Kidney (tissue), 14 donors: ENCODE data around the gene CFAP43. TPM values are rescaled to one million over a fixed set of nuclear protein-coding genes. Genes with fewer than 3 reads are reported as not detected.

Experiments used
- DNase-seq, 5 donors: peaks; one replicate each; pipeline ENCODE4 v3.0.0-alpha.2; 2013 to 2020
- FAIRE-seq: peaks from 2 replicates; lab custom pipeline; 2012; peaks lifted over from hg19 to GRCh38; lab: Jason Lieb, UNC
- H3K27ac ChIP-seq, 2 donors: one replicate each; pipeline ENCODE4 v1.7.0; 2013; ENCODE audit warnings: low read depth in 2 of 2, low read length in 2 of 2, inconsistent platforms in 1 of 2
- H3K27me3 ChIP-seq: one replicate; pipeline ENCODE4 v1.7.1; 2013; ENCODE audit warnings: low read length, inconsistent platforms; ENCODE audit not compliant: control insufficient read depth, insufficient read depth
- H3K36me3 ChIP-seq, 3 donors: one replicate each; pipeline versions ENCODE4 v1.7.0 to v1.7.1; 2013; ENCODE audit warnings: low read length in 3 of 3, control low read depth in 1 of 3, inconsistent platforms in 1 of 3; ENCODE audit not compliant: insufficient read depth in 3 of 3, control insufficient read depth in 2 of 3
- H3K4me1 ChIP-seq, 3 donors: one replicate each; pipeline versions ENCODE4 v1.7.0 to v1.7.1; 2013; ENCODE audit warnings: low read length in 3 of 3, inconsistent platforms in 1 of 3, low read depth in 1 of 3; ENCODE audit not compliant: control insufficient read depth in 2 of 3, insufficient read depth in 2 of 3
- H3K4me3 ChIP-seq, 3 donors: one replicate each; pipeline versions ENCODE4 v1.7.0 to v1.8.1; 2013; ENCODE audit warnings: low read length in 3 of 3, control low read depth in 1 of 3, inconsistent platforms in 1 of 3
- H3K9ac ChIP-seq, 3 donors: one replicate each; pipeline versions ENCODE4 v1.7.0 to v1.7.1; 2013; ENCODE audit warnings: low read length in 3 of 3, control low read depth in 1 of 3, inconsistent platforms in 1 of 3
- H3K9me3 ChIP-seq, 3 donors: one replicate each; pipeline versions ENCODE4 v1.7.0 to v1.7.1; 2013; ENCODE audit warnings: low read length in 3 of 3, control low read depth in 1 of 3, inconsistent platforms in 1 of 3; ENCODE audit not compliant: control insufficient read depth in 2 of 3, insufficient read depth in 1 of 3
- intact Hi-C: fragments of 100-400 bp; cut with DNase I; formaldehyde crosslinking; loops from one replicate; pipeline ENCODE4 v1.11.1; 2022
- polyA plus RNA-seq: library from polyadenylated mRNA; stranded (reverse); fragments of 350-450 nt; fragmentation: Illumina TruSeq; extraction: RNeasy Lipid Tissue Mini Kit (QIAGEN cat#74804); gene quantifications from one replicate; pipeline ENCODE4 v1.2.3, GENCODE V29; 2014; ENCODE audit warnings: low read depth, low replicate concordance; ENCODE audit not compliant: insufficient read depth
- total RNA-seq: library from RNA; stranded (reverse); fragmentation: NEBNext Ultra II Directional; extraction: Animal tissue kit (Norgen Biotek cat#: 25700); gene quantifications from one replicate; pipeline ENCODE4 v1.2.1, GENCODE V29; 2021
- TF ChIP-seq, protein P1 (sequence below): IDR thresholded peaks from 3 replicates; pipeline ENCODE4 v1.5.1; 2012; ENCODE audit warnings: mild to moderate bottlenecking, moderate library complexity, borderline replicate concordance; ENCODE audit not compliant: insufficient read depth; ENCODE audit errors: extremely low read depth
- donor health status: control.
- donor health status: control.
- donor health status: control.
- donor health status: control.
- donor health status: control.
- donor health status: DM: yes; HTN: yes; CAD: no.
- donor health status: Normal renal cell carcinoma (clear cell type).

The CFAP43 gene
- total and polyA plus RNA-seq, 2 donors from 2014 or later, result 3.1 to 7.2 TPM

DNA sequence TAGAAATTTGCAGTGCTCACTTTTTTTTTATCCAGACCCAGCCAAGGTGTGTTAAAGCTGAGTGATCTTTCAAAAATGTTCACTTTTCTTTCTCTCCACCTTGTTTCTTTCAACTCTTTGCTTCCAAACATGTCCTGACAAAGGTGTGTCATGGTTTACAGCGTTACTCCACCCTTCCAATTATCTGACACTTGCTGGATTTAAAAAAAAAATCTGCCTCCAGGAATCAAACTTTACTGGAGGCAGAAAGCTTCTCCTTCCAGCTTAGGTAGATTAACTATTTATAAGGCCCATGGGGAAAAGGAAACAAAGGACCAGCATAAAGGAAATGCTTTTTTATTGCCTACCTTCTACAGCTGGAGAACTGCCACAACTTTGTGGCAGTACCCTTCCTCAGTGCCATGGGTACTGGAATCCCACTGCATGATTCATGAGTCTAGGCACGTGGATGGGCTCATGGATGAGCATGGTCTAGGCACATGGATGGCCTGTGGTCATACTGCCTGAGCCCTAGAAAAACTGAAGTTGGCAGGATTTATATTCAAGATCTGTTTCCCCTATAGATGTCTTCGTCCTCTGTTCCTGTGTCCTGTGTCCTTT lies 146.3 kb downstream of the CFAP43 start, which contains the start of gene COL17A1:
Gene COL17A1 (minus strand): TSS at position 80 of the 600 bp plus-strand sequence. CDS start 5,207 bp downstream, outside the sequence.
- FAIRE-seq, result no peak
- Histone ChIP-seq H3K27me3 (no peaks in the 10 kb centered on the region), H3K4me3 (no peak within 1 kb of the TSS), H3K9ac (no peak within 1 kb of the TSS), H3K4me1 (peaks cover 0 to 7% (median 0%) of the 10 kb centered on the region in 3 donors), H3K9me3 (no peaks in the 10 kb centered on the region), H3K36me3 (no peaks in the 10 kb centered on the region), H3K27ac (no peak within 1 kb of the TSS)
- intact Hi-C loops, result no loop called here
- DNase-seq, result no peak
- TF ChIP-seq, protein P1, sequence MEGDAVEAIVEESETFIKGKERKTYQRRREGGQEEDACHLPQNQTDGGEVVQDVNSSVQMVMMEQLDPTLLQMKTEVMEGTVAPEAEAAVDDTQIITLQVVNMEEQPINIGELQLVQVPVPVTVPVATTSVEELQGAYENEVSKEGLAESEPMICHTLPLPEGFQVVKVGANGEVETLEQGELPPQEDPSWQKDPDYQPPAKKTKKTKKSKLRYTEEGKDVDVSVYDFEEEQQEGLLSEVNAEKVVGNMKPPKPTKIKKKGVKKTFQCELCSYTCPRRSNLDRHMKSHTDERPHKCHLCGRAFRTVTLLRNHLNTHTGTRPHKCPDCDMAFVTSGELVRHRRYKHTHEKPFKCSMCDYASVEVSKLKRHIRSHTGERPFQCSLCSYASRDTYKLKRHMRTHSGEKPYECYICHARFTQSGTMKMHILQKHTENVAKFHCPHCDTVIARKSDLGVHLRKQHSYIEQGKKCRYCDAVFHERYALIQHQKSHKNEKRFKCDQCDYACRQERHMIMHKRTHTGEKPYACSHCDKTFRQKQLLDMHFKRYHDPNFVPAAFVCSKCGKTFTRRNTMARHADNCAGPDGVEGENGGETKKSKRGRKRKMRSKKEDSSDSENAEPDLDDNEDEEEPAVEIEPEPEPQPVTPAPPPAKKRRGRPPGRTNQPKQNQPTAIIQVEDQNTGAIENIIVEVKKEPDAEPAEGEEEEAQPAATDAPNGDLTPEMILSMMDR, result no peak

DNA sequence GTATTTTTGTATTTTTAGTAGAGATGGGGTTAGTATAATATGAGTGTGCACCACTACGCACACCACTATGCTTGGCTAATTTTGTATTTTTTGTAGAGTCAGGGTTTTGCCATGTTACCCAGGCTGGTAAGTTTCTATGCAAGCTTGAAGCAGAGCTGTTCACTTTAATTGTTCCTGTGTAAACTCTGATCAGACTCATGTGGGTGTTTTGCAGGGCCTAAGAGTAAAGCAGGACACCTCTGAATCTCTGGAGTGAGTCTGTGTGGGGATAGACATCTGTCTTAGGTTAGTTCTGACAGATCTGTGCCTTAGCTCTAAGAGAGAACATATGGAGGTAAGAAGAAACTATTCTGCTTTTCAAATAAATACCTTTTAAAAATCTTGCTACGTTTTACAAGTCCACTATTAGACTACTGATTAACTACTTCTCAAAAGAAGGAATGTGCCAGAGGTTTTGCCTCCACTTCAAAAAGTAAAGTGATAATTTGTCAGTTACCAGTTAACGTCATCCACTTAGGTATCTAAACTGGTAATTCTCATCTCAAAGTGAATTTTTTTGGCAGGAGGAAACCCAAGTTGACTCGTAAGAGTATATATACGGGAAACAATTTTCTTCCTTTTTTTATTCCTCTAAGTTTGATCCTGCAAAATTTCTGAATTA lies 147.6 kb downstream of the CFAP43 start:
- Histone ChIP-seq H3K27ac (no peak overlapping the region), H3K4me3 (no peak overlapping the region), H3K27me3 (no peaks in the 10 kb centered on the region), H3K9ac (no peak overlapping the region), H3K4me1 (peaks cover 0 to 7% (median 0%) of the 10 kb centered on the region in 3 donors), H3K9me3 (no peaks in the 10 kb centered on the region), H3K36me3 (no peaks in the 10 kb centered on the region)
- no peak for DNase-seq
- FAIRE-seq, result peak; percentile 30
- intact Hi-C loops, result no loop called here
- TF ChIP-seq, protein P1, result no peak

DNA sequence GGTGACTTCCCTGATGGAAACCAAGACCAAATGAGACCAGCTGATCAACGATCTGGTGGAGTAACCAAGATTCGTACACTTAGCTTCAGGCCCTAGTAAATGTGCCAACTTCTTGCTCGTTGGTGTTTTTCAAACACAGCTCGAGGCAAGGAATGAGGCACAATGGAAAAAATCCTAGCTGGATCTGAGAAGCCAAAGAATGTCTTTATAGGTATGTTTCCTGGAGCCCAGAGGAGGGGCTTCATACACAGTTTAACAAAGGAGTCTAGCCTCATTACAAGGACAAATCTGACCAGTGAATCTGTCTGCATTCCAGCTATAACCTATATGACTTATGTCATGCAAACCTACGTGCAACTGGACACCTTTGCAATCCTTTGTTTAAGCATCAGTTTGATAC lies 150.2 kb downstream of the CFAP43 start:
- no peaks in the 10 kb centered on the region for H3K36me3 ChIP-seq
- TF ChIP-seq, protein P1, result no peak
- no peaks in the 10 kb centered on the region for H3K9me3 ChIP-seq
- no peak for FAIRE-seq
- DNase-seq, result no peak
- H3K9ac ChIP-seq, result no peak overlapping the region
- H3K27ac ChIP-seq, result no peak overlapping the region
- H3K4me3 ChIP-seq, result no peak overlapping the region
- H3K27me3 ChIP-seq, result no peaks in the 10 kb centered on the region
- intact Hi-C loops, result no loop called here
- H3K4me1 ChIP-seq, result peaks cover 0 to 7% (median 0%) of the 10 kb centered on the region in 3 donors
